Ovary (tissue), 3 donors: ENCODE measurements around the gene GRIK3.

Experiments used
- EP300 ChIP-seq: sonication (generic); formaldehyde crosslinking; IDR thresholded peaks from one replicate; pipeline ENCODE4 v1.6.1; 2017; ENCODE audit warnings: antibody characterized with exemption
- POLR2A ChIP-seq: fragments of 450-650 bp; IDR thresholded peaks from one replicate; pipeline ENCODE4 v1.6.1; 2017; ENCODE audit warnings: antibody characterized with exemption, mild to moderate bottlenecking, moderate library complexity
- TF ChIP-seq, protein P1 (sequence below), 3 donors: fragments of 450-650 bp in 2 of 3; fragments of 200-600 bp in 1 of 3; IDR thresholded peaks; one replicate each; pipeline versions ENCODE4 v1.5.1 to v1.8.0; 2016 to 2022; ENCODE audit warnings: antibody characterized with exemption in 3 of 3, mild to moderate bottlenecking in 1 of 3
- donor health status: DM: no; HTN: no; CAD: no.

GRCh38 chr1:36966242-36966641 lies 68.1 kb downstream of the GRIK3 start:
- no peak for TF ChIP-seq POLR2A
- TF ChIP-seq, protein P1, sequence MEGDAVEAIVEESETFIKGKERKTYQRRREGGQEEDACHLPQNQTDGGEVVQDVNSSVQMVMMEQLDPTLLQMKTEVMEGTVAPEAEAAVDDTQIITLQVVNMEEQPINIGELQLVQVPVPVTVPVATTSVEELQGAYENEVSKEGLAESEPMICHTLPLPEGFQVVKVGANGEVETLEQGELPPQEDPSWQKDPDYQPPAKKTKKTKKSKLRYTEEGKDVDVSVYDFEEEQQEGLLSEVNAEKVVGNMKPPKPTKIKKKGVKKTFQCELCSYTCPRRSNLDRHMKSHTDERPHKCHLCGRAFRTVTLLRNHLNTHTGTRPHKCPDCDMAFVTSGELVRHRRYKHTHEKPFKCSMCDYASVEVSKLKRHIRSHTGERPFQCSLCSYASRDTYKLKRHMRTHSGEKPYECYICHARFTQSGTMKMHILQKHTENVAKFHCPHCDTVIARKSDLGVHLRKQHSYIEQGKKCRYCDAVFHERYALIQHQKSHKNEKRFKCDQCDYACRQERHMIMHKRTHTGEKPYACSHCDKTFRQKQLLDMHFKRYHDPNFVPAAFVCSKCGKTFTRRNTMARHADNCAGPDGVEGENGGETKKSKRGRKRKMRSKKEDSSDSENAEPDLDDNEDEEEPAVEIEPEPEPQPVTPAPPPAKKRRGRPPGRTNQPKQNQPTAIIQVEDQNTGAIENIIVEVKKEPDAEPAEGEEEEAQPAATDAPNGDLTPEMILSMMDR (IDR thresholded peaks at IDR 0.05) = no peak
- no peak for TF ChIP-seq EP300
